Measurements from ENCODE around the gene ATP8B1.

DNA sequence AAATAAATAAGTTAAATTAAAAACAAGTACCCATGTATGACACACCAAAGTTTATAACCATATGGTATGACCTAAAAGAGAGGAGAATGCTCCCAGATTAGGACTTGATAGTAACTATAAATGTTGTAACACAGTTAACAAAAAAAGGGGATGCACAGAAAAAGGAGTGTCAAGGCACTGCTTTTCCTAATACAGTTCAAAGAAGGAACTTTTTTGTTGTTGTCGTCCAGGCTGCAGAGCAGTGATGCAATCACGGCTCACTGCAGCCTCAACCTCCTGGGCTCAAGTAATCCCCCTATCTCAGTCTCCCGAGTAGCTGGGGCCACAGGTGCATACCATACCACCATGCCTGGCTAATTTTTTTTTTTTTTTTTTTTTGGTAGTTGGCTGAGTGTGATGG, 184.2 kb downstream of the ATP8B1 start:
- TF ChIP-seq, protein P1, sequence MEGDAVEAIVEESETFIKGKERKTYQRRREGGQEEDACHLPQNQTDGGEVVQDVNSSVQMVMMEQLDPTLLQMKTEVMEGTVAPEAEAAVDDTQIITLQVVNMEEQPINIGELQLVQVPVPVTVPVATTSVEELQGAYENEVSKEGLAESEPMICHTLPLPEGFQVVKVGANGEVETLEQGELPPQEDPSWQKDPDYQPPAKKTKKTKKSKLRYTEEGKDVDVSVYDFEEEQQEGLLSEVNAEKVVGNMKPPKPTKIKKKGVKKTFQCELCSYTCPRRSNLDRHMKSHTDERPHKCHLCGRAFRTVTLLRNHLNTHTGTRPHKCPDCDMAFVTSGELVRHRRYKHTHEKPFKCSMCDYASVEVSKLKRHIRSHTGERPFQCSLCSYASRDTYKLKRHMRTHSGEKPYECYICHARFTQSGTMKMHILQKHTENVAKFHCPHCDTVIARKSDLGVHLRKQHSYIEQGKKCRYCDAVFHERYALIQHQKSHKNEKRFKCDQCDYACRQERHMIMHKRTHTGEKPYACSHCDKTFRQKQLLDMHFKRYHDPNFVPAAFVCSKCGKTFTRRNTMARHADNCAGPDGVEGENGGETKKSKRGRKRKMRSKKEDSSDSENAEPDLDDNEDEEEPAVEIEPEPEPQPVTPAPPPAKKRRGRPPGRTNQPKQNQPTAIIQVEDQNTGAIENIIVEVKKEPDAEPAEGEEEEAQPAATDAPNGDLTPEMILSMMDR (IDR thresholded peaks at IDR 0.05) = no peak
- TF ChIP-seq POLR2A (IDR thresholded peaks at IDR 0.05) = no peak
